ENCODE measurements around the gene KRTAP5-1.

- TF ChIP-seq POLR2A (IDR thresholded peaks at IDR 0.05) (no peak), CTCF (IDR thresholded peaks at IDR 0.05) (no peak), POLR2AphosphoS5 (IDR thresholded peaks at IDR 0.05; ENCODE audit: insufficient read depth in 1 of 2, low read depth in 1 of 2) (no peak)
These were observed 40.5 kb upstream of the KRTAP5-1 start for GRCh38 chr11:1625541-1625940.
